HG03064 (cell line): Measurements from ENCODE around the gene PACS1.

ENCODE experiments used
- ATAC-seq: cut with Tn5 transposase; IDR thresholded peaks from one replicate; pipeline ENCODE4 v1.9.1; 2021; ENCODE audit warnings: low read depth; ENCODE audit not compliant: unreplicated experiment

Gene PACS1

DNA sequence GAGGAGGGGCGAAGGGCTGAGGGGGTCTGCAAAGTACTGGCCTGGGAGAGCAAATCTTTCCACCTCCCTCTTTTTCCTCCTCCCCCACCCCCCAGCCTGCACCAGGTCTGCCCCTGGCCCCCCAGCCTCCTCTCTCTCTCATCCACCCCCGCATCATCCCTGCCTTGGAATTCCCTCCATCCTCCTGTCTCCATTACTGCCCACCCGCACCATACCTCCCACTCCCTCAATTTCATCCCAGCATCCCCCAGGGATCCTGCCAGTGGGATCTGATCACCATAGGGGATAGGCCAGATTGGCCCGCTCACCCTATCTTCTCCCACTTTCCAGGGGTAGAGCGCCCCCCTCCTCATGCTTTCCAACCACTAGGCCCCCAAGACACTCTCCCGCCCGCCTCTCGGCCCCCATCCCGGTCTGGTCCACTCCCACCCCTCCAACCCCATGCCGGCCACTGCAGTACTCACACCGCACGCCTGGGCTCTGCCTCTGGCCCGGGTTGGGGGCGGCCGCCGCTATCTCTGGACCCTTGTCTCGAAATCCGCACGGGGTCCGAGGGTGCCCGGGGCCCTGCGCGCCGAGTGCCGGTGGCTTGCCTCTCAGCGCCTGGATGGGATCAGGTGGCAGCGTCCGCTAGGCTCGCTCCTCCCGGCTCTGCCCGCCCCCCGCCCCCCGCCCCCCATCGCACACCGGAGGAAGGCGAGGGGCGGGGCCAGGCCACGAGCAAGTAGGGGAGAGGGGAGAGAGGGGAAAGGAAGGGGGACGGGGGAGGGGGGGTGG, 21.3 kb upstream of the PACS1 start, which contains the start of gene GAL3ST3:
Gene GAL3ST3 (minus strand): TSS at position 615 of the 777 bp plus-strand sequence. CDS start 3,746 bp downstream, outside the sequence.
- no peak for ATAC-seq

DNA sequence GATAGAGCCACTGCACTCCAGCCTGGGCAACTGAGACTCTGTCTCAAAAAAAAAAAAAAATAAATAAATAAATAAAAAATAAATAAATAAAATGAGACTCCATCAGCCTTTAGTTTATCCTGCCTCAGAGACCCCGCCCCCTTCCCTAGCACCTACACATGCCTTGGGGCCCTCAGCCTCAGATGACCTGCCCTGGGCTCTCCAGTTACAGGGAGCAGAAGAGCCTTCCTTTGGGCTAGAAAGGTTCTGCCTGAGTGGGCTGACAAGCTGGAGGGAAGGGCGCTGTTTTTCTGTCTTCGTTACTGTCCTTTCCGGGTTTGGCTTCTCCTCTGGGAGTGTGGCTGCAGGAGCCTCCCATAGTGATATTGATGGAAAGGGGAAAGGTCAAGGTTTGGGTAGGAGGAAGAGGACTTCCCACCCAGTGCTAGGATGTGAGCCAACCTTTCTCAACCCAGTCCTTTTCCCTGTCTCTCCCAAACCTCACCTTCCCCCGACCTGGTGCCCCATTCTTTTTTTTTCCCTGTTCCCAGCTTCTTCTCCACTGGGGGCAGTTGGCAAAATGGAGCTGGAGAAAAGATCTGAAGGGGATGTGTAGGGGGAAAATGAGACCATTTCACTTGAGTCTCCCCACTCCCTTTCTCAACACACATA, 19.4 kb upstream of the PACS1 start:
- ATAC-seq: no peak

DNA sequence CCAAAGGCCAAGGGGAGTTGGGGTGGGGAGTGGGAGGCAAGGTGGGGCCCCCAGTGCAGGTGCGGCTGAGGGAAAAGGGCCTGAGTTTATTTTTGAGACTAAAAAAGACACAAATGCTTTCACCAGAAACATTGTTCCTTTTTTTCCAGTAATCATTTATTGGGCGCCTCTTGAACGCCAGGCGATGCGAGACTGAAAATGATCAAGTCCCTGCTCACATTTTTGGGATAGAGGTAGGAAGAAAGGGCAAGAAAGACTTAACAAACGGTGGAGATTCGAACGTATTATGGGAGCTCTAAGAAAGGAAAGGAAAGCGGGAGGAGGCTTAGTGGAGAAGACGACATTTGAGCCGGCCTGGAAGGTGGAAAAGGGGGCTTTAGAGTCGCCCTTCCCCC, 18.7 kb upstream of the PACS1 start:
- ATAC-seq: no peak

DNA sequence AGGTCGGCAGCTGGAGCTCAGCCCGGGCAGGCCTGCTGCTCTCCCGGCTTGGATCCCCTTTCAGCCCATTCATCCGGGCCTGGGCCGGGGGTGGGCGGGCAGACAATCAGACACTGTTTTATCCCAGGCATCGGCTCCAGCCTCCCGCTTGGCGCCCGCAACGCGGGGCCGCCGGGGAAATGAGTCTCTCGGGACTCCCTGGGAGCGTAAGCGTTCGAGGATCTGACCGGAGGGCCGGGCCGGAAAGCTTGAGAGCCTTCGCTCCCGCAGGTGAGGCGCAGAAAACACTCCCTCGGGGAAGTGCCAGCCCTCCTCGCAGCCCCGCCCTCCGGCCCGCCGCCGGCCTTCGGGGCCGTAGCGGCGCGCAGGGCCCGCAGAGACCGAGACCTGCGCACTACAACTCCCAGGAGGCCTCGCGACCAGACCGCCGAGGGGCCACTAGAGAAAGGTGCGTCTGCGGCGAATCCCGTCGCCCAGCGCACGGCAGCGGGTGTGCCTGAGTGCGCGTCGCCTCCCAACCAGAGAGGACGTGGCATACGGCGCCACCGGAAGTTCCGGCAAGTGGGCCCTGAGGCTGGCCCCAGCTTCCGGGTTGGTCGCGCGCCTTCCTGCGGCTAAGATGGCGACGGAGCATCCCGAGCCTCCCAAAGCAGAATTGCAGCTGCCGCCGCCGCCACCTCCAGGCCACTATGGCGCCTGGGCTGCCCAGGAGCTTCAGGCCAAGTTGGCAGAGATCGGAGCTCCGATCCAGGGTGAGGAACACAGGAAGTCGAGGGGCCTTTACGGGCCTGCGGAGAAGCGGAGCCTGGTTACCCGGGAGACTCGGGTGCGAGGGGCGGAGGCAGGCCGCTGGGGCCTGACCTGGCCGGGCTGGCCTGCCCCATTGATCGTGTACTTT, 18.1 kb upstream of the PACS1 start, which contains the start of gene SF3B2:
Gene SF3B2 (plus strand): TSS at position 599 of the 898 bp plus-strand sequence. CDS start 21 bp downstream, at position 620.
- ATAC-seq: peak; percentile 89

DNA sequence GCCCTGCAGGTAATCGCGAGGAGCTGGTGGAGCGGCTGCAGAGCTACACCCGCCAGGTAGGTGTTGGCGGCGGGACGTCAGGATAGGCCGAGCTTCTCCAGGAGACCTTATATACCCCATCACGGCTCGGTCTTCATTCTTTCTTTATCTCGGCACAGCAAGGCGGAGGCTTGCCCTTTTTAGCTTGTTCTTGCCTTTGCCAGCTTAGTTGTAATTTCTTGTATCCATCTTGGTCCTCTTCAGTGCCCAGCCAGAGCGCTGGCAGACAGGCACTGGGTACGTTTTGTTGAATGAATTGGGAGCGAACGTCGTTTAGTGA, 17.4 kb upstream of the PACS1 start:
- no peak for ATAC-seq

DNA sequence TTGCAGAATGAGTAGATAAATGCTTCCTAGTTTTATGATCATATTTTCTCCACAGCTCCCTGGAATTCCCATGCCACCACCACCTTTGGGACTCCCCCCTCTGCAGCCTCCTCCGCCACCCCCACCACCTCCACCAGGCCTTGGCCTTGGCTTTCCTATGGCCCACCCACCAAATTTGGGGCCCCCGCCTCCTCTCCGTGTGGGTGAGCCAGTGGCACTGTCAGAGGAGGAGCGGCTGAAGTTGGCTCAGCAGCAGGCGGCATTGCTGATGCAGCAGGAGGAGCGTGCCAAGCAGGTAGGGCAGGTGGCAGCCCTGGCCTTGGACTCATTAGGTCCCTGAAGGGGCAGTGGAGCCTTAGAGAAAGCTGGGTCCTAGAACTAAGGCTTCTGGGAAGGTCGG, 15.1 kb upstream of the PACS1 start:
- no peak for ATAC-seq

DNA sequence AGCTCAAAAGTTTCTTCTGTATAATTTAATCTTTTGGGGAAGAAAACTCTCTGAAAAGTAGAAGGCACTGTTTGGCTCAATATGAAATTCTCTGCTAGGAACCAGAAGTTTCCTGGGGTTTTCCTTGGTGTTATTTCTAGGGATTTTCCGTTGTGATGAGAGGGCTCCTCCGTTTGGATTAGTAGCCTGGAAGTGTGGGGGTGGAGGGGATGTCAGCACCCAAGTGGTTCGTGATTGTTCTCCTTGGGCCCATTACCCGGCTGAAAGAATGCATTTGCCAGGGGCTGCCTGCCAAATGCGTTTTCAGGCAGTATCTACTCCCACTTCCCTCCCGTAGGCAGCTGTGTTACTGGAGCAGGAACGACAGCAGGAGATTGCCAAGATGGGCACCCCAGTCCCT, 13.6 kb upstream of the PACS1 start:
- ATAC-seq: no peak

DNA sequence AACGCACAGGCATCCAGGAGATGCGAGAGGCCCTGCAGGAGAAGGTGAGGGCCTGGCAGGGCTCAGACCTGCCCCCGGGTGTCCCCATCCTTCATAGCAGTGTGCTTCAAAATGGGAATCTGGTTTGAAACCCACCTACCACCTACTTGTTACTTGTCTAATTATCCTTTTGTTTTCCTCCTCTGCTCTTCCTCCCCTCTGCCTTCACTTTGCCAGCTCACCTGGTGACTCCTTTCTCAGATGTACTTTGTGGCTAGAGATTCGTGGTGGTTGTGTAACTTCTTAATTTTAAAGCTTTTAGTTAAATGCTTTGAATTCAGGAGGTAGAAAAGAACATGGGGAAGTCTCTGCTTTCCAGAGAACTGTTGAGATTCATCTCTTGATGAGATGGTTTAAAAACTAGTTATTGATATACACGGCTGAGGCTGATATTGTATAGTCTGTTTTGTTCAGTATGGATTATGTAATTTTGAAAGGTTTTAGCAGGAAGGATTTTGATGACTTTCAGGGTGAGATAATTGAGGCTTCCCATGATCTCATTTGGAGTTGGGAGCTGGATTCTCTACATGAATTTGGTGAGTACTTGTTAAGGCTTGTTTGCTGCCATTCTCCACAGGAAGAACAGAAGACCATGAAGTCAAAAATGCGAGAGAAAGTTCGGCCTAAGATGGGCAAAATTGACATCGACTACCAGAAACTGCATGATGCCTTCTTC, 9.9 kb upstream of the PACS1 start:
- ATAC-seq: no peak

DNA sequence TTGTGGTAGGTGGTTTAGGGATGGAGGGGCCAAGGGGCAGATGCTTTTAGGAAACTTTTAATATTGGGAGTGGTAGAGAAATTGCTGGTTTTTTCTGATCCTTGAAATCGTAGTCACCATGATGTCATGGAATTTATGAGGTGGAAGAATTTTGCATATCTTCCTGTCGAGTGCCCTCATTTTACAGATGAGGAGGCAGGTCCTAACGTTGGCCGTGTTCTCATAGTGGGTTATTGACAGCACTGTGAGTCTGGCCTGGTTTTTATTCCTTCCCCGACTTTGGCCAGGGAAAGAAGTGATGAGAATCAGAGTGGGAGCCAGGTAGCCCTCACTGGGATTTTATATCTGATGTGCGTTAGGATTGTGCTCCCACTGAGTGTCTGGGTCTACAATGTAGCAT, 8.8 kb upstream of the PACS1 start:
- no peak for ATAC-seq

DNA sequence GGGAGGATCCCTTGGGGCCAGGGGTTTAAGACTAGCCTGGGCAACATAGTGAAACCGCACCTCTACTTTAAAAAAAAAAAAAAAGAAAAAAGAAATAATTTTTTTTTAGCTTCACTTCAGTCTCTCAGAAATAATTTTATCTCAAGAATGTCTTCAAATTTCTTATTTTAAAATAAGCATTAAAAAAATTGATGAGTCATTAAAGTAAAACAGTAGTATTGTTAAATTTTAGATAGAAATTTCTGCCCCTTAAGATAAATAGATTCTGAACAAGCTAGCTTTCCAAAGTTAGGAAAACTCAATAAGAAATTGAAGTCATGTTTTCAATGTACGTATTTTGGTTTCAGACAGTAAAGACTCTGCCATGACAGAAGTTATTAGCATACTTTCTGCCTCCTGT, 7.7 kb upstream of the PACS1 start:
- no peak for ATAC-seq

DNA sequence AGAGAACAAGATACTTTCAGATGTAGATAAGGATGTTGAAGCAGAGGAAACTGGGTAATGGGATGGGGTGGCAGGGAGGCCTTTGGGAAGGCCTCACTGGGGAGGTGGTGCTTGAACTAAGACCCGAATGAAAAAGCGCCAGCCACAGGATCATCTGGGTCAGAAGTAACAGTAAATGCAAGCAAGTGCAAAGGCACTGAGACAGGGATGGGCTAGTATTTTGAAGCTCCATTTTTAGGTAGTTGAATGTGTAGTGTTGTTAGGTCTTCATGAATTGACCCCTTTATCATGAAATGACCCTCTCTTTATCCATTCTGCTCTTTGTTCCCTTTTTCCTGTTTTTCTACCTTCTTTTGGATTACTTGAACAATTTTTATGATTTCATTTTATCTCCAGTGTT, 6.2 kb upstream of the PACS1 start:
- ATAC-seq: no peak

DNA sequence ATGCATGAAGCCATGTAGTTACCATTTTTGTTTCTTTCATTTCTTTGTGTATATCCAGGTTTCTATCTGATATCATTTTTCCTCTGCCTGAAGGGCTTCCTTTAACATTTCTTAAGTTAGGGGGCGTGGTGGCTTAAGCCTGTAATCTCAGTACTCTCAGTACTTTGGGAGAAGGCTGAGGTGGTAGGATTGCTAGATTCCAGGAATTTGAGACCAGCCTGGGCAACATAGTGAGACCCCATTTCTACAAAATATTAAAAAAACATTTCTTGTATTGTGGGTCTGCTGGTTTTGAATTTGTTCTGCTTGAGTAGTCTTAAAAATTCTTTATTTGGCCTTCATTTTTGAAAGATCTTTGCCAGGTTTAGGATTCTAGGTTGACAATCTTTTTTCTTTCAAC, 5.5 kb upstream of the PACS1 start:
- ATAC-seq: no peak

DNA sequence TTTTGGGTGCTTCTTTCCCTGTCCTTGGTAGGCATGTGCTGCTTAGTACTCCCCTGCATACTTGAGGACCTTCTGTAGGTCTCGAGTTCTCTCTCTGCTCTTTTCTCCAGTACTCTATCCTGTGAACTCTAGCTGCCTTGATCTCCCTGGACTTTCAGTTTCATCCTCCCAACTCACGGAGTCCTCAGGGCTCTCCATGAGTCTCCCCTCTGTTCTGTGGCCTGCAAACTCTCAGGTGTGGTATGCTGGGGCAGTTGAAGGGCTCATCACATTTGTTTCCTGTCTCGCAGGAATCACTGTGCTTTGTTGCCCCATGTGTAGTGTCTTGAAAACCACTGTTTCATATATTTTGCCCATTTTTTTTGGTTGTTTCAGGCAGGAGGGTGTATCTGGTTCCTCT, 3.3 kb upstream of the PACS1 start:
- ATAC-seq: no peak

DNA sequence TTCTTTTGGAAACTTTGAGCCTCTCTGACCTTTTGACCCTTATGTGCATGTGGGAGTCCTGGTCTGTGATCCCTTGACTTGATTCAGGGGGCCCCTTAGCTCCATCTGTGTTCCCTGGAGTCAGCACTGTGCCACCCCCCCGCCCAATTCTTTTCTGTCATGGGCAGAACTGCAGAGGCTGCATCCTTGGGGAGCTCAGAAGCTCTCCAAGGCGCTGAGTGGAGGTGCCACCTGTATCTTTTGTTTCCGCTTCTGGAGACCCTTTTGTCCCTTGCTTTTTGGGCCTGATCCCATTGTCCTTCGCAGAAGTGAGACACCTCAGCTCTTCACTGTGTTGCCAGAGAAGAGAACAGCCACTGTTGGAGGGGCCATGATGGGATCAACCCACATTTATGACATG, 2.4 kb upstream of the PACS1 start:
- no peak for ATAC-seq

DNA sequence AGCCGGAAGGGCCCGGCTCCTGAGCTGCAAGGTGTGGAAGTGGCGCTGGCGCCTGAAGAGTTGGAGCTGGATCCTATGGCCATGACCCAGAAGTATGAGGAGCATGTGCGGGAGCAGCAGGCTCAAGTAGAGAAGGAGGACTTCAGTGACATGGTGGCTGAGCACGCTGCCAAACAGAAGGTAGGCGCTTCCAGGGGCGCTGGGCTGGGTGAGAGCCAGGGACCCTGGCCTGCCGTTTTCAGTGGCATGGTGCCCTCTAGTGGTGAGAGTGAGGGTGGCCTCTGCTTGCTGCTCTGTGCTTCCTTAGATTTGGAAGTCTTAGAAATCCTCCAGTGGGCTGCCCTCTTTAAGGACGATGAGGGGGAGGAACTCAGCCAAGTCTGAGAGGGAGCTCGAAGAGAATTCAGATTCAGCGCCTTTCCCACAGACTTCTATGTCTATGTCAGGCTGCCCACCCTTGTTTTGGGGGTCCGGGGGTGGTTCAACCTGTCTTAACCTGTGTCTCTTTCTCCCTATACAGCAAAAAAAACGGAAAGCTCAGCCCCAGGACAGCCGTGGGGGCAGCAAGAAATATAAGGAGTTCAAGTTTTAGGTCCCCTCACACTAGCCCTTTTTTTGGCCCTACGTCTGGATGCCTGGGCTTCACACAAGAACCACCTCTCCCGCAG, 1.8 kb upstream of the PACS1 start:
- no peak for ATAC-seq

DNA sequence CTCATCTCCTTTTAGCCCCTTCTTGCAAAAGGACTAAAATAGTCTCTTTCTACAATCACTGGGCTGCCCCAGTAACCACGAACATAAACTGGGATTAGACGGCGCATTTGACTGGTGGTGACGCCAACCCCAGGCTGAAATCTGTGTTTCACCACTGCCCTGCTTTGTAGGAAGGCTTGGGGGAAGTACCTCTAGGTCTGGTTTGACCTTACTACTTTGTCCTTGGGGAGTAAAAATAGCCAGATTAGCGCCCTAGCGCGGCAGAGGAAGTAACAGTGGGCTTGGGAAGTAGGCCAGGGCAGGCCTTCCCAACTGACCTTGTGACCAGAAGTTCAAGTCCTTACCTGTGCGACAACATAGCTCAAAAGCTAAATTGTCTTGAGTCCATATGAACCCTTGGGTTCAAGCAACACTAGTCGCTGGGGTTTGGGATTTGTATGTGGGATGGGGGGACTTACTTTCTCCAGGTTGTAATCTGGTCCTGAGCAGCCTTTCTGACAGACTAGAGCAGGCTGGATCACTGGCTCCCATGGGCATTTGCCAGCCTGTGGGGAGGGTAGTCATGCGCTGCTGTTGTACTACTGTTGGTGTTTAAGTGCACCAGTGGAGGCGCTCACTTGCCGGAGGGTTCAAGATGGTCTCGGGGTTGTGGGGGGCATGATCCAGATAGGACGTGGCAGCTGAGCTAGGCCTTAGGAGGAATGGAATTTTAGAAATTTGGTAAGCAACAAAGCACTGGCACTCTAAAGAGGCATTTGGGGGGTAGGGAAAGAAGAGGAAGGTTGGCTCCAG, 953 bp upstream of the PACS1 start:
- no peak for ATAC-seq

DNA sequence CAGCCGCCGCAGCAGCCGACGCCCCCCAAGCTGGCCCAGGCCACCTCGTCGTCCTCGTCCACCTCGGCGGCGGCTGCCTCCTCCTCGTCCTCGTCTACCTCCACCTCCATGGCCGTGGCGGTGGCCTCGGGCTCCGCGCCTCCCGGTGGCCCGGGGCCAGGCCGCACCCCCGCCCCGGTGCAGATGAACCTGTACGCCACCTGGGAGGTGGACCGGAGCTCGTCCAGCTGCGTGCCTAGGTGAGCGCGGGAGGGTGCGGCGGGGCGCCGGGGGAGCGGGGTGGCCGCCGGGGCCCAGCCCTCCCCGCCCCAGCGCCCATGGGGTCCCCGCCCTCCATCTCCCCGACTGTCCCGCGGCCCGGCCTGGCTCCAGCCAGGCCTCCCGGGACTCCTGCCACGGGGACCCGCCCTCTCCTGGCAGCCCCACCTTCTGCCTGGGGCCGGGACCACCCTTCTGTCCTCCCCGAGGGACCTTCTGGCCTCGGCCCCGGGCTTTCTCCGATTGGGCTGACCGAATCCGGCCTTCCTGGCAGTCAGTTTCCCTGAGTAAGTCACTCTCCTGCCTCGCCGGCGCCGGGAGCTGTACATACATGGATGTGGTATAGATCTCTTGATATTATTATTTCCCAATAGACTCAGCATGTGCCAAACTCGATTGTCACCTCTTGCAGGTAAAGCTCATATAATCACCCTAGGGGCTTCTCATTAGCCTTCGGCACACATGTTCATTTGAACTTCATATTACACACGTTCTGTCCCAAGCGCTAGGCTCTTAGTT, 720 bp downstream of the PACS1 start:
- ATAC-seq: peak; percentile 6

DNA sequence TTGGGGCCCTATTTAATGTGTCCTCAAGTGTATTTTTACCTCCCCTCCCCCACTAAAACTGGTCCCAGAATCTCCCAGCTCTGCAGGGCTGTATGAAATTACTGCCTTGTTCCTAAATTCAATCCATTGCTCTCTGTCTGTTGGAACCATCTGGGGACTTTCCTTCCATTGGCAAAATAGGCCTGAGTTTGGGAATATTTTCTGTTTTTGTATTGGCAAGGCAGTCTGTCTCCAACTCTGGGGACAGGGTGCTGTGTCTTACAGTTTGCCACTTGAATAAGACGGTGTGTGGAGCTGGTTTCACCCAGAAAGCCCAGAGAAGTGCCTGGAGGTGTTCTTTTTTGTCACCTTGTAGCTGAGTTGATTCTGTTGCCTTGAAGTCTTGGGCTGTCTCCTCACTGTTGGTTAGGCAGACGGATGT, 1.3 kb downstream of the PACS1 start:
- ATAC-seq: no peak

DNA sequence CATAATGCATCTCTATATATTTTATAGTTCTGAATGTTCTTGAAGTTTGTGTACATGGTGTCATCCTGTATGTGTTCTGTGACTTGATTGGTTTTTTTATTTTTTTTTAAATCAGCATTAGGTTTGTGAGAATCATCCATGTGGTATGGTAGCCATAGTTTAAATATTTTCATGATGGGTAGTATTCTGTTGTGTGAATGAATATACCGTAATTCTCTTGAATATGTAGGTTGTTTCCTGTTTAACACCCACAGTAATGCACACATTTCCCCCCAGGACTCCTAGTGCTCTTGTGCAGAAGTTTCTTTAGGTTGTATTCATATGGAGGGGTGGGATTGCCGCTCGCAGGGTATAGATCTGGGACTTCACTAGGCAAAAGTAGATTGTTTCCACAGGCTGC, 2.0 kb downstream of the PACS1 start:
- ATAC-seq: no peak
